ENCODE measurements around the gene PRRG1. TPM values are rescaled to one million over a fixed set of nuclear protein-coding genes. Genes with fewer than 3 reads are reported as not detected.

PRRG1 gene
- total RNA-seq, 1 experiment from 2014 or later, result 12.8 TPM

DNA sequence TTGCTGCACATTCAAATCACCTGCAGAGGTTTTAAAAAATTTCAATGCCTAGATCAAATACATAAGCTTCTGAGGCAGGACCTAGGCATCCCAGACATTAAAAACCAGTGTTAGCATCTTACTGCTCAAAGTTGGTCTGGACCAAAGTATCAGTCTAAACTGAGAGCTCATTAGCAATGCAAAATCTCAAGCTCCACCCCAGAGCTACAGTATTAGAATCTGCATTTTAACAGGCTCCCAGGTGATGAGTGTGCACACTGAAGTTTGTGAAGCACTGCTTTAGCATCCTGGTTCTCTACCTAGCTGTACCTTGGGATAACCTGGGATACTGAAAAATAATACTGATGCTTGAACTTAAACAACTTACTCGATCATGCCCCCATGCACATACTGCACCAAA is 96.0 kb downstream of the PRRG1 start:
- TF ChIP-seq CTCF (conservative IDR thresholded peaks at IDR 0.05; ENCODE audit: low read depth, low read length) (no peak), EZH2phosphoT487 (IDR thresholded peaks at IDR 0.05; ENCODE audit: borderline replicate concordance, low read length) (no peak)
- Histone ChIP-seq H3K4me2 (ENCODE audit: low read length) (no peak overlapping the region), H4K20me1 (ENCODE audit: low read length) (no peaks in the 10 kb centered on the region), H3K27ac (ENCODE audit: low read length) (no peak overlapping the region), H3F3A (ENCODE audit: low read length, unreplicated experiment) (no peaks in the 10 kb centered on the region), H3K9me2 (replicated peaks; ENCODE audit: low read length) (no peaks in the 10 kb centered on the region), H3K4me3 (ENCODE audit: low read length) (no peak overlapping the region), H3K36me3 (ENCODE audit: low read depth, low read length) (no peaks in the 10 kb centered on the region; the same call in none of the 2 replicates), H3K27me3 (ENCODE audit: low read length) (no peaks in the 10 kb centered on the region), H3K9me3 (ENCODE audit: low read length) (no peaks in the 10 kb centered on the region), H3K79me2 (ENCODE audit: low read length) (no peaks in the 10 kb centered on the region), H3K9ac (ENCODE audit: low read length) (no peak overlapping the region), H2AFZ (ENCODE audit: low read length) (no peak overlapping the region), H3K4me1 (ENCODE audit: insufficient read depth, low read length) (no peaks in the 10 kb centered on the region)
- POLR2A ChIA-PET (ENCODE audit: unreplicated experiment), result no interaction called here
- intact Hi-C loops (cut with micrococcal nuclease), result no loop called here
- BruUV-seq (replicated peaks), result no TSS peak
- CTCF ChIA-PET, result no interaction called here
- ATAC-seq, result no peak
- DNase-seq, result no peak

DNA sequence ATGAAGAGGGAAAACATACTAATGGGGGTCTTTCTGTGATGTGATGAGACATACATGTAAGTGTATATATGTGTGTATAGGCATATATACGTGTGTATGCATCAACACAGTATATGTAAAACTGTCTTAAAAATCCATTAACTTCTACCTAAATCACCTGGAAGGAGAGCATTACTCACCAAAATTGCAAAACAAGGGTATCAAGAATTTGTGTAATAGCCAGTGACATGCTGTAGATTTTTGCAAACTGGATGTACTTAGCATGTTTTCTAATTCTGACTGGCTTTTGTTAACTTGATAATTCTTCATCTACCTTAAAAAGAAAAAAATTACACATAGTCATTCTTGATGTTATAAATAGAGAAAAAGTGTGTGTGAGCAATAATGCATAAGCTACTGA is 104.7 kb downstream of the PRRG1 start:
- ATAC-seq (no peak), DNase-seq (peak; percentile 22)
- no TSS peak for BruUV-seq (replicated peaks)

More for the DNA sequence above, 104.7 kb downstream of the PRRG1 start:
- no peak overlapping the region for H3K9ac ChIP-seq (ENCODE audit: low read length)
- H3K27me3 ChIP-seq (ENCODE audit: low read length), result no peaks in the 10 kb centered on the region
- H3K9me2 ChIP-seq (replicated peaks; ENCODE audit: low read length), result no peaks in the 10 kb centered on the region
- no peaks in the 10 kb centered on the region for H3F3A ChIP-seq (ENCODE audit: low read length, unreplicated experiment)
- ChIA-PET POLR2A (ENCODE audit: unreplicated experiment) (interaction anchor here (0.6 kb wide), 1 partner anchor 103 kb away, joined by 8 read pairs; no protein-coding TSS in a partner anchor), CTCF (no interaction called here)
- H3K27ac ChIP-seq (ENCODE audit: low read length), result peak overlapping the region; percentile 82
- H3K9me3 ChIP-seq (ENCODE audit: low read length), result no peaks in the 10 kb centered on the region
- no peak overlapping the region for H3K4me3 ChIP-seq (ENCODE audit: low read length)
- TF ChIP-seq EZH2phosphoT487 (IDR thresholded peaks at IDR 0.05; ENCODE audit: borderline replicate concordance, low read length) (no peak), CTCF (conservative IDR thresholded peaks at IDR 0.05; ENCODE audit: low read depth, low read length) (no peak), EZH2 (IDR thresholded peaks at IDR 0.05; ENCODE audit: low read length, unreplicated experiment) (no peak)
- H3K36me3 ChIP-seq (ENCODE audit: low read depth, low read length), result no peaks in the 10 kb centered on the region
- no peaks in the 10 kb centered on the region for H3K79me2 ChIP-seq (ENCODE audit: low read length)
- peak overlapping the region; percentile 65 for H3K4me2 ChIP-seq (ENCODE audit: low read length)
- no peak overlapping the region for H2AFZ ChIP-seq (ENCODE audit: low read length)
- intact Hi-C loops (cut with micrococcal nuclease), result no loop called here
- H4K20me1 ChIP-seq (ENCODE audit: low read length), result no peaks in the 10 kb centered on the region
- peaks cover 29% of the 10 kb centered on the region for H3K4me1 ChIP-seq (ENCODE audit: insufficient read depth, low read length)

Data from PC-3 (cell line).